Activated T-helper 9 cell treated with anti-CD3 and anti-CD28 coated beads, Interleukin-2, amount 50 U/mL, for 16 hours (primary cell): ENCODE results near the gene RNU6-9.
"Not testable (repeated sequence)": the region's sequence is repeated elsewhere in the genome, so short reads cannot be mapped to it uniquely, and the experiment has no call there.

Experiments used
- DNase-seq: peaks from one replicate; pipeline ENCODE4 v3.0.0-alpha.2; 2020; ENCODE audit warnings: low read depth

The RNU6-9 gene

GRCh38 chr19:892894-893689 is at the start of gene RNU6-9, which contains the start of gene MED16:
Gene RNU6-9, plus strand, starts transcription at chr19:893484.
Gene MED16, minus strand, starts transcription at chr19:893187. Its CDS starts 2,056 bp downstream, at chr19:891131.
- peak; percentile 83 for DNase-seq

GRCh38 chr19:843836-844545 is 49.3 kb upstream of the RNU6-9 start:
- no peak for DNase-seq

GRCh38 chr19:844546-844971 is 48.7 kb upstream of the RNU6-9 start:
- DNase-seq, result no peak

GRCh38 chr19:845707-846521 is 47.4 kb upstream of the RNU6-9 start:
- no peak for DNase-seq

- no peak for DNase-seq
These were observed 44.8 kb upstream of the RNU6-9 start for GRCh38 chr19:848386-848921.

- DNase-seq, result not testable (repeated sequence)
These were observed 44.1 kb upstream of the RNU6-9 start for GRCh38 chr19:849195-849594.

GRCh38 chr19:850221-850978 is 42.9 kb upstream of the RNU6-9 start:
- no peak for DNase-seq

- DNase-seq, result no peak
These were observed 42.3 kb upstream of the RNU6-9 start for GRCh38 chr19:850979-851335.

GRCh38 chr19:852136-853013 is 40.9 kb upstream of the RNU6-9 start, which contains the start of gene ELANE:
Gene ELANE, plus strand, starts transcription at chr19:852303. Its CDS starts 26 bp downstream, at chr19:852329.
- DNase-seq, result no peak

GRCh38 chr19:853014-853585 is 40.2 kb upstream of the RNU6-9 start:
- DNase-seq, result no peak

- not testable (repeated sequence) for DNase-seq
These were observed 39.6 kb upstream of the RNU6-9 start for GRCh38 chr19:853614-854220.

- DNase-seq, result no peak
These were observed 38.7 kb upstream of the RNU6-9 start for GRCh38 chr19:854549-854948.

- no peak for DNase-seq
These were observed 38.1 kb upstream of the RNU6-9 start for GRCh38 chr19:855142-855541.

- DNase-seq, result no peak
These were observed 37.6 kb upstream of the RNU6-9 start for GRCh38 chr19:855566-856120.

- DNase-seq, result no peak
These were observed 35.0 kb upstream of the RNU6-9 start for GRCh38 chr19:858284-858683.

- no peak for DNase-seq
These were observed 34.1 kb upstream of the RNU6-9 start, which contains the start of gene CFD for GRCh38 chr19:858868-859843. Gene CFD, plus strand, starts transcription at chr19:859664. Its CDS starts 26 bp downstream, at chr19:859690.

- no peak for DNase-seq
These were observed 32.0 kb upstream of the RNU6-9 start for GRCh38 chr19:861141-861755.
